Loucy (cell line): ENCODE data around the gene SELENOO.

Source experiments
- EZH2phosphoT487 ChIP-seq: fragments of 200-600 bp; IDR thresholded peaks from 2 replicates; pipeline ENCODE4 v1.6.1; 2018; ENCODE audit warnings: antibody characterized with exemption, mild to moderate bottlenecking, moderate library complexity, borderline replicate concordance
- TF ChIP-seq, protein P1 (sequence below): fragments of 200-600 bp; sonication (generic); conservative IDR thresholded peaks from 2 replicates; pipeline ENCODE4 v1.5.1; 2014; ENCODE audit warnings: mild to moderate bottlenecking, antibody characterized with exemption, low read length

DNA sequence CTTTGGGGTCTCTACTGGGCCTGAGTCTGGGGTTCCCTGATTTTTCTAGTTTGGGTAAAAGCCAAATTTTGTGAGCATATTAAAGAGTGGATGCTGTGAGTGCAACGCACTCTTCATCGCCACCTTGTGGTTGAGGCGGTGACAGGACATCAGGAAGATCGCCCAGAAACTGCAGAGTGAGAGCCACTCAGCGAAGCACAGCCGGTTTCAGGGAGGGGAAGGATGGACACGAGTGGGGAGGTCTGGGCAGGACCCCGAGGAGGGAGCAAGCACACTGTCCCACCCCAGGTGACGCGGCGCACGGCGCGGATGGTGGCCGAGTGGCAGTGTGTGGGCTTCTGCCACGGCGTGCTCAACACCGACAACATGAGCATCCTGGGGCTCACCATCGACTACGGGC is 9.1 kb downstream of the SELENOO start:
- TF ChIP-seq, protein P1, sequence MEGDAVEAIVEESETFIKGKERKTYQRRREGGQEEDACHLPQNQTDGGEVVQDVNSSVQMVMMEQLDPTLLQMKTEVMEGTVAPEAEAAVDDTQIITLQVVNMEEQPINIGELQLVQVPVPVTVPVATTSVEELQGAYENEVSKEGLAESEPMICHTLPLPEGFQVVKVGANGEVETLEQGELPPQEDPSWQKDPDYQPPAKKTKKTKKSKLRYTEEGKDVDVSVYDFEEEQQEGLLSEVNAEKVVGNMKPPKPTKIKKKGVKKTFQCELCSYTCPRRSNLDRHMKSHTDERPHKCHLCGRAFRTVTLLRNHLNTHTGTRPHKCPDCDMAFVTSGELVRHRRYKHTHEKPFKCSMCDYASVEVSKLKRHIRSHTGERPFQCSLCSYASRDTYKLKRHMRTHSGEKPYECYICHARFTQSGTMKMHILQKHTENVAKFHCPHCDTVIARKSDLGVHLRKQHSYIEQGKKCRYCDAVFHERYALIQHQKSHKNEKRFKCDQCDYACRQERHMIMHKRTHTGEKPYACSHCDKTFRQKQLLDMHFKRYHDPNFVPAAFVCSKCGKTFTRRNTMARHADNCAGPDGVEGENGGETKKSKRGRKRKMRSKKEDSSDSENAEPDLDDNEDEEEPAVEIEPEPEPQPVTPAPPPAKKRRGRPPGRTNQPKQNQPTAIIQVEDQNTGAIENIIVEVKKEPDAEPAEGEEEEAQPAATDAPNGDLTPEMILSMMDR, result peak; percentile 87
- no peak for TF ChIP-seq EZH2phosphoT487
